ENCODE data around the gene DSCAML1. TPM values are rescaled to one million over a fixed set of nuclear protein-coding genes. Genes with fewer than 3 reads are reported as not detected.

Gene DSCAML1
- total RNA-seq (2022; extraction: Qiagen RNA extraction) = 0.08 to 0.53 TPM (median 0.30 TPM) in 5 replicates

GRCh38 chr11:117796872-117797529, at the start of gene DSCAML1:
Gene DSCAML1, minus strand, starts transcription at chr11:117797216. Its CDS starts 137 bp downstream, at chr11:117797079.

GRCh38 chr11:117824571-117825537, 27.8 kb upstream of the DSCAML1 start, which contains the start of gene FXYD2:
Gene FXYD2, minus strand, starts transcription at chr11:117824744. Its CDS starts 66 bp downstream, at chr11:117824678.

Other genes with a start within 250 kb of the DSCAML1 start
- gene FXYD2, start 27.5 kb upstream of the DSCAML1 start, total RNA-seq (2022; extraction: Qiagen RNA extraction) = 12.8 to 19.6 TPM (median 15.6 TPM) in 5 replicates
- gene FXYD6, start 79.4 kb upstream of the DSCAML1 start, total RNA-seq (2022; extraction: Qiagen RNA extraction) = 0.11 to 0.39 TPM (median 0.31 TPM) in 5 replicates
- not detected in 5 replicates for gene TMPRSS13, start 132.2 kb upstream of the DSCAML1 start, total RNA-seq (2022; extraction: Qiagen RNA extraction)
- gene IL10RA, start 189.2 kb upstream of the DSCAML1 start, total RNA-seq (2022; extraction: Qiagen RNA extraction) = 0.03 to 0.14 TPM (median 0.11 TPM) in 4 of 5 replicates, not detected in the other